OCI-M2 (cell line): ENCODE results near the gene CAMTA1.

Experiments
- DNase-seq: peaks from one replicate; lab custom pipeline; 2025; ENCODE audit not compliant: unreplicated experiment; lab: John Stamatoyannopoulos, UW

Gene CAMTA1

GRCh38 chr1:7225711-7226505, 440.7 kb downstream of the CAMTA1 start:
- DNase-seq, result no peak

DNA sequence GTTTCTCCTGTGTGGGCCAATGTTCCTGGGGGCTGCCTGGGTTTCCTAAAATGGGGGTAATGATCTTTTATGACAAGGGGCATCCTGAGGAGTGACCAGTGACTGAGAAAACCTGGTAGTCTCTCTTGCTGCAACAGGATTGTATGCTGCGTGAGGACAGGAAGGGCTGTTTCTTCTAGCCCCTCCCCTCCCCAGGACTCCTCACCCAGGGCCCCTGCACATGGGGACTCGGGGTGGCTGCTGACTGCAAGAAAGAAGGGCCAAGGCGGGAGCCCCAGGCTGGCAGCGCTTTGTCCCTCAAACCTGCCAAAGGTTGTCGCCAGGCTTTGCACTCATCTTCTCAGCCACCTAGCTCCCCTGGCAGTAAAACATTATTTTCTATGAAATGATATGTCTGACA, 442.4 kb downstream of the CAMTA1 start:
- DNase-seq, result no peak

GRCh38 chr1:7228252-7228961, 443.2 kb downstream of the CAMTA1 start:
- no peak for DNase-seq

DNA sequence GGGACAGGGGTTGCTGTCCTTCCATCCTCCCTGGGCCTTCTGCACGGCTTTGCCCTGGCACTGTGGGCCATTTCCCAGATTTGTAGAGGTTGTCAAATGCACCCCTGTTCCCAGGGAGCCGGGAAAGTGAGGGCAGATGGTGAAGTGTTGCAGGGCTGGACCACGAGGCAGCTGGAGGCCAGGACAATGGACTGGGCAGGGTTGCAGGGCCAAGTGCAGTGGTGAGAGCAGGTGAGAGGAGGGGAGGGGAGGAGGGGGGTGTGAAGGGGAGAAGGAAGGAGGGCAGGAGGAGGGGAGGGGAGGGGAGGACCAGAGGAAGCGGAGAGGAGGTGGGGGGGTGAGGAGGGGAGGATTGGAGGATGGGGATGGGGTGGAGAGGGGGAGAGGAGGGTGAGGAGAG, 443.9 kb downstream of the CAMTA1 start:
- no peak for DNase-seq

DNA sequence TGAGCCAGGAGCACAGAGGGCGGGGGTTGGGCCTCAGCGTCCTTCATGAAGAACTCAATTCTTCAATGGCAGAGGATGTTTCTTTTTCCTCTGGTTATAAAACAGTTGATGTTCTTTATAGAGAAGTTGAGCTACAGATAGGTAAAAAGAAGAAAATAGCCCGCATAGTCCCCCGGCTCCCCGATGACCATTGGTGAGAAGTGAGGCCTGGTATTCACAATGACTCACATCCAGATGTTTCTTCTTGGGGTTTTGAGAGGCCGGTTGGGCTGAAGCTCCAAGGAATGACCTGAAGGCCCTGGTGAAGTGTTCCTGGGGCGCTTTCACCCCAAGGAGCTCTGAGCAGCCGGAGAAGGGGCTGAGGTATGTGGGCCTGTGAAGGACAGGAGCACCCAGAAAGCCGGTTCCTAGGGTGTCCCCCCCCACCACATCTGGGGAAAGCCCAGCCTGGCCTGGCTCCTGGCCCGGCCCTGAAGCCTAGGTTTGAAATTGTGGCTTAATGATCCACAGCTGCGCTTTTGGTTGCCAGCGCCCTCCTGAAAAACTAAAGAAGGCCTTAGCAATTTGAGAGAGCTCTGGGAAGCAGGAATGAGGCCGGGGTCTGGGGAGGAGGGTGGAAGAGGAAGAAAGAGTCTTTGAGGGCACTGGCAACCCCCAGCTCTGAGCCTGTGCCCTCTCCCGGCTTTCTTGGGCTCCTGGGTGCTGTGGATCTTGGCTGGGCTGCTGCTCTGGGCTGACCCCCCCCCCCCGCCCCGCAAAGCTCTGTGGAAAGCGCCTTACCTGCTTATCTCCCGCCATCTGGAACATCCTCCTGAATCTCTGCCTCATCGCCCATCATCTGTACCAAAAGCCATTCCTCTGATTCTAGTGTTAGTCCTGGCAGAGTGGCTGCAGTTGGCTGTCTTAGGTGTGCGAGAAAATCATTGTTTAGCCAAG, 444.7 kb downstream of the CAMTA1 start:
- DNase-seq, result no peak

DNA sequence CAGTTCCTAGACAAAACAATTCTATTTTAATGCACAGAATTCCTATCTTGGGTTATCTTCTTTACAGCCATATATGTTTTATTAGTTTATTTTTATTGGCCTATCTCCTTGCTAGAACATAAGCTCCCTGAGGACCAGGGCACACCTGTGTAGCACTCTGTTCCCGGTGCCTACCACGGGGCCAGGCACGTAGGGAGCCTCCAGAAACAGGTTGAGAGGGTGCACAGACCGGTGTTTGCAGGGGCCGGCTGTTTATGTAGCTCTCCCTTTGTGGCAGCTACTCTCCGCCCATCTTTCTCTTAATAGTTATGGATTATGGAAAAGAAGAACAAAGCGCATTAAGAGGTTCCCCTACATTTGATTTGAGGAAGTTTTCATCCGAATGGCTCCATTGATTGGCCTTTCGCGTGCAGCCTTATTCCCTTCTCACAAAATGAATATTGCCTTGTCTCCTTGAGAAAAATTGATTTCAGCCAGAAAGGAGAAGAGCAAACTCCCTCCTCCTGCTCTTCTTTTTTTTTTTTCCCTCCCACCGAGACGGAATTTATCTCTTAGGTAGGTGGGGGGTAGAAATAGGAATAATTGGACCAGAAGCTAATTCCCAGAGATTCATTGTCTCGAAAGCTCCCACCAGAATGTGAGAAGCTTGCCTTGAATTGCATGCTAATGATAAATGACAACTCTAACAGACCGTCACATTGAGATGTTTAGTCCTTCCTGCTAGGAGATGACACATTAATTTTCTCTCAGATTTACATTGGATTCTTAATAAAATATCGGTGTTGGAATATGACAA, 447.4 kb downstream of the CAMTA1 start:
- no peak for DNase-seq

DNA sequence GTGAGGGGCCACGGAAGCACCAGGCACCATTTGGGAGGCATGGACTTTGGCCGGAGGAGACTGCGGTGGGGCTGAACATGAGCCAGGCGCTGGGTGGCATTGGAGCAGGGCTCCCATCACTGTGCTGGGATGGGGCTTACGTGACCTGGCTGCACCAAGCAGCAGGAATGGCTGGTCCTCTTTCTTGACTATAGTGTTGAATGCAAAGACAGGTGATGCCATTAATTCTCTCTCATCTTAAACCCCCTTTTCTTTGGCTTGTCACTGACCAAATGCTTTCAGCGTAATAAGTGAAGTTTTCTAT, 447.9 kb downstream of the CAMTA1 start:
- no peak for DNase-seq

DNA sequence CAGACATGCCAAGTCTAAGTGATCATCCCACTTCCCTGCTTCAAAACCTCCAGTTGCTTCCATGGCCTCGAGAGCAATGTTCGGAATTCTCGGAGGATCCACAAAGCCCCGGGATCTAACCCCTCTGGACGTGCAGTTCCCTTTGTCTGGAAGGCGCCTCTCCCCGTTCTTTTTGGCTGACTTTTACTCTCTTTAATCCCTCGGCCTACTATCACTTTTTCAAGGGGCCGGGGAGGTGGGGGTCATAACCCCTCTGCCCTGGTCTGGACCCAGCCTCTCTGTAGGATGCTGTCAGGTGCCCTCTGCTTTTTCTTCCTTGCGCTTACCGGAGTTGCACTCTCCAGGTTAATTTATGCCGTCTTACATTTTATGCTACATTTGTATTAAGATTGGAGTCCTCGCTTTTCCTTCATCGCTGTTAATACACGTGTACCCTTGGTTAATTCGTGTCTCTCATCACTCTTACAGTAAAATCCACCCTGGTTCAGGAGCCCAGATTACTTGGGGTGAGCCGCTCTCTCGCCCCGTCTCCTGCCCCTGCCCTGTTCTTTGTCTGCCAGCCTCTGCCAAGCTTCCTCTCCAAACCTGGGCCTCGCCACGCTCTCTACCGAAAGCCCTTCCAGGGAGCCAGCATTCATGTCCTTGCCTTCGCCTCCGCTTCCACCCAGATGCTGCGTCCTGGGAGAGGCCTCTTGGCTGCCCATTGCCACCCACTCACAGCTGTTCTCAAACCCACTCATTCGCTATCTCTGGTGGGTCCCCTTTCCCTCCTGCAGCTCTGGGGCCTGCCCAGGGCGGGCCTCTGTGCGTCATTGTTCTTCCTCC, 448.6 kb downstream of the CAMTA1 start:
- DNase-seq, result no peak

- DNase-seq, result no peak
Observed at GRCh38 chr1:7234471-7234755, 449.2 kb downstream of the CAMTA1 start.

GRCh38 chr1:7235871-7236517, 450.7 kb downstream of the CAMTA1 start:
- DNase-seq, result no peak

DNA sequence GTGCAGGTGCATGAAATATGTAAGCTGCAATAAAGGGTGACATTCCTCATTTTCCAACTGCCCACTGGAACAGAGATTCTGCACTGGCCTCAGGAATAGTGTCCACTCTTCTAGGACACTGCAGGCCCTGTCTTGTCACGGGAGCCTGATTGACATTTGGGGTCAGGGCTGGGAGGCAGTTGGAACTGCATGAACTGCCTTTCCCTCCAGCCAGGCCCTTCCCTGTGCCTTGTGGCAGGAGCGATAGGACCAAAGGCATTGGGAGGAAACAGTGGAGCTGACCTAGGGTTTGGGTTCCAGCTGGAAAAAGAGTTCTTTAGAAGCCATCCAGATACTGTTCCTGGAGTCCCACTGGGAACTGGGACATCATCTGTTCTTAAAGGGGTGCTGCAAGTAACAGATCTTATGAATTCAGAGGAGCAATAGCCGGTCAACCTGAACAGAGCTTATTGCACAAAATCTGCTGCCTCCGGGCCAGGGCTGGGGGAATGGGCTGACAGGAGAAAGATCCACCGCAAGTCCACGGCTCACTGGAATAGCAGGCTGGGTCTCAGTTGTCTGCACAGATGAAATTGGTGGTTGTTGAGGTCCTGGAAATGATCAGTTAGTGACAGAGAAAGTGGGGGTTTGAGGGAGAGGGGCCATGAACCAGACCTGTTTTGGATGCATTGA, 451.7 kb downstream of the CAMTA1 start:
- DNase-seq, result no peak

DNA sequence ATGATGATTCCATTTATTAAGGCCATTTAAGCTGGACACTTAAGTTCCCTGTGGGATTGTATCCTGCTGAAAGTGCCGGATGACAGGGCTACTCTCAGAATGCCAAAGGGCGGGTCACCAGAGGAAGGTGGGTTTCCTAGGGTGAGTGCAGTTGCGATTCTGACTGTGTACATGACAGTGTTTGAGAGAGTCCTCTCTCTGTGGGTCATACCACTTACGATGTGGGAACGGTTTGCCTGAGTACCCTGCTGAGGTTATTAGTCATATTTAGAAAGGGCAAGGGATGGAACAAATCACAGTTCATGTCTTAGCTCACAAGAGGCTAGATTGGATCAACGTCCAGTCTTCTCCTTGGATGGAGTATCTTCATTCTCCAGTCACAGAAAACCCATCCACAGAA, 461.9 kb downstream of the CAMTA1 start:
- DNase-seq, result no peak

- DNase-seq, result no peak
Observed at GRCh38 chr1:7247791-7248548, 462.7 kb downstream of the CAMTA1 start.

DNA sequence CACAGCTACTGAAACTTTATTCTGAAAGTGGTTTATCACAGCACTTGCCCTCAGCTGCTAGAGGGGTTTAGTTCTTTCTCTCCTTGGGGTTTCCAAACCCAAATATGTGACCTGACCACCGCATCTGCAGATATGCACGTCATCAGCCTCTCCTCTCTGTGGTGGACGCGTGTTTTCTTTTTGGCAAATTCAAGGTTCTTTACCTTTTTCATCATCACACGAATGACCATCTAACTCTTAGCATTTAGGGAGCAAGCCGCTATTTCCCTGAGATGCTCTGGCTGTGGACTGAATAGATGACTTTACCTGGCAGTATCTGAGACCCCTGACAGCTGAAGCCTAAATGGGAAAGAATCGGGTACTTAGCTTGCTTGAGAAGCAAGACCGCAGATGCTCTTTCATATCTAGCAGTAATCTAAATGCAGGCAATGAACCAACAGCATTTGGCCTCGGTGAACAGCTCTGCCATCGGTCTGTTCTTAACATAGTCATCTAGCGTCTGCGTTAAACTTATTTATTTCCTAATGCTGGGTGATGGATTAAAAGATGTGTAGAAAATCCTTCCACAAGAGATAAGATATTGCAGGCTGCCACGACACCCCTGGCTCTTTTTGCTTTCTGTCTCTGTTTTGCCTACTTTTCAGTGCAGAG, 463.4 kb downstream of the CAMTA1 start:
- no peak for DNase-seq

DNA sequence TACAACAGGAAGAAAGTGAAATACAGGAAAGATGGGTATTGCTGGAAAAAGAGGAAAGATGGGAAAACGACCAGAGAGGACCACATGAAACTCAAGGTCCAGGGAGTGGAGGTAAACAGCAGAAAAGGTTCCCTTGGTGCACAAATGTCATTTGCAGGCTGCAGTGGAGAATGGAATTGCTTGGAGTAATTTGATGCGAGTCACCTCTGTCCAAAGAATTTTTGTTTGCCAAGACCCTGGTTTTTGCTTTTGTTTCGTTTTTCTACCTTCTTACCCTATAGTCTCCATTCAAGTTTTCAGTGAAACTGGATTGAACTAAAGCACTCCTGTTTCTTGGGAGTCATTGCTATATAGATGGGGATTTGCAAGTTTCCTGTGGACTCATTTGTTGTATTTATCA, 464.3 kb downstream of the CAMTA1 start:
- no peak for DNase-seq

- DNase-seq, result no peak
Observed at GRCh38 chr1:7250176-7250575, 464.9 kb downstream of the CAMTA1 start.

DNA sequence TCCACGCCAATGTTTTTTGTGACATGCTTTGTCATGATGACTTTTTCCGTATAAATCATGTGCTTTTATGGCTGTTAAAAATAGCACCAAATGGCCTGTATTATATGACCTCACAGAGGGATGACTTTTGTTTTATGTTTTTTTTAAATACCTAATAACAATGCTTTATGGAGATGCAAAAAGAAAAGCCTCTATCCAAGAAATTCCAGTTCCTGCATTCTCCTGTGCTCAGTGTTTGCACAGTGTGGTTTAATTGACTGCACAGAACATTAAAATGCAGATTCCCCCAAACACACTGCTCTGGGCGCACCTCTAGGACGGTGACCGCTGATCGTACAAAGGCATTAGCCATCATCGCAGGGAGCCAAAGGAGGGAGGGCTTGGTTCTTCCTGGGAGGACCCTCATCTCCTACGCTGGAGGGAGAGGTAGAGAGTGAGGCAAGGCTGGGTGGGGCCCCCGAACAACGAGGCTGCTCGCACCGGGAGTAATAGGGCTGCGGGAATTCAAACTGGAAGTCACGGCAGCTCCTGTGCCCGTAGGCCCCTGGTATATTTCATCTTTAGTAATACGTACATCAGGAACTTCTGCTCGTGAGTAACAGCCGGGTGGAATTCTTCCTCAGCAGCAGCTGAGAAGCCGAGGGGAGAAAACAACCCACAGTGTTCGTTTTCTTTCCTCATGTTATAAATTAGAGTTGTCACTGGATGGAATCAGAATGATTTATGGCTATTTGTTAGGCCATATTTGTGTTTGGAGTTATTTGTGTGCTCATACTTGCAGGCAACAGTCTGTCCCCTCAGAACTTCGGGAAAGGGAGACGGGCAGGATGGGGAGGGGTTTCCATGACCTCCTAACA, 465.6 kb downstream of the CAMTA1 start:
- no peak for DNase-seq
